Uterus (tissue), 2 donors: Measurements from ENCODE around the gene PRKCE.

Source experiments
- POLR2A ChIP-seq, 2 donors: fragments of 450-650 bp; IDR thresholded peaks; one replicate each; pipeline ENCODE4 v1.6.1; 2016; ENCODE audit warnings: antibody characterized with exemption in 2 of 2, mild to moderate bottlenecking in 1 of 2, moderate library complexity in 1 of 2
- TF ChIP-seq, protein P1 (sequence below), 4 experiments: fragments of 200-600 bp in 2 of 4; fragments of 450-650 bp in 2 of 4; sonication (generic) in 2 of 4; IDR thresholded peaks; one replicate each; pipeline ENCODE4 v1.5.1; 2016 to 2019; ENCODE audit warnings: antibody characterized with exemption in 4 of 4, mild to moderate bottlenecking in 2 of 4, moderate library complexity in 1 of 4

DNA sequence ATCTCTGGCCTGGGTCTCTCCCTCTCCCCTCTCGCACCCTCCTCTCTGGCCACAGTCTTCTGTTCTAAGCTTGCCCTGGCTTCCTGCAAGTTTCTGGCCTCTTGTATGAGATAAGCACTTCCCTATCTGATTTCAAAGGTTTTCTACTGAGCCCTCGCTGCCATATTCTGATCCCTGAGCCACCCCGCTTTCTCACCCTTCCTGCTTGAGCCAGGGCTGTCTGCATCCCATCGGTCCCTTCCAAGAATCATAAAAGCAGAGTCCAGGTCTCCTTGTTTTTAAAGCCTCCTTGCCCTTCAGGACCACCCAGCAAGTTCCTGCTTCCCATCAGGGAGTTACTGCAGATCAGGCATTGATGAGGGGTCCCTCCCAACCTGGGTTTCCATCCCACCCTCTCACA lies 110.2 kb downstream of the PRKCE start:
- TF ChIP-seq, protein P1, sequence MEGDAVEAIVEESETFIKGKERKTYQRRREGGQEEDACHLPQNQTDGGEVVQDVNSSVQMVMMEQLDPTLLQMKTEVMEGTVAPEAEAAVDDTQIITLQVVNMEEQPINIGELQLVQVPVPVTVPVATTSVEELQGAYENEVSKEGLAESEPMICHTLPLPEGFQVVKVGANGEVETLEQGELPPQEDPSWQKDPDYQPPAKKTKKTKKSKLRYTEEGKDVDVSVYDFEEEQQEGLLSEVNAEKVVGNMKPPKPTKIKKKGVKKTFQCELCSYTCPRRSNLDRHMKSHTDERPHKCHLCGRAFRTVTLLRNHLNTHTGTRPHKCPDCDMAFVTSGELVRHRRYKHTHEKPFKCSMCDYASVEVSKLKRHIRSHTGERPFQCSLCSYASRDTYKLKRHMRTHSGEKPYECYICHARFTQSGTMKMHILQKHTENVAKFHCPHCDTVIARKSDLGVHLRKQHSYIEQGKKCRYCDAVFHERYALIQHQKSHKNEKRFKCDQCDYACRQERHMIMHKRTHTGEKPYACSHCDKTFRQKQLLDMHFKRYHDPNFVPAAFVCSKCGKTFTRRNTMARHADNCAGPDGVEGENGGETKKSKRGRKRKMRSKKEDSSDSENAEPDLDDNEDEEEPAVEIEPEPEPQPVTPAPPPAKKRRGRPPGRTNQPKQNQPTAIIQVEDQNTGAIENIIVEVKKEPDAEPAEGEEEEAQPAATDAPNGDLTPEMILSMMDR (IDR thresholded peaks at IDR 0.05): no peak
- no peak for TF ChIP-seq POLR2A (IDR thresholded peaks at IDR 0.05)
